LoVo (cell line): ENCODE measurements around the gene RNF220.

Experiments
- DNase-seq: peaks from one replicate; pipeline ENCODE4 v3.0.0-alpha.2; 2016; ENCODE audit warnings: low spot score

Gene RNF220

DNA sequence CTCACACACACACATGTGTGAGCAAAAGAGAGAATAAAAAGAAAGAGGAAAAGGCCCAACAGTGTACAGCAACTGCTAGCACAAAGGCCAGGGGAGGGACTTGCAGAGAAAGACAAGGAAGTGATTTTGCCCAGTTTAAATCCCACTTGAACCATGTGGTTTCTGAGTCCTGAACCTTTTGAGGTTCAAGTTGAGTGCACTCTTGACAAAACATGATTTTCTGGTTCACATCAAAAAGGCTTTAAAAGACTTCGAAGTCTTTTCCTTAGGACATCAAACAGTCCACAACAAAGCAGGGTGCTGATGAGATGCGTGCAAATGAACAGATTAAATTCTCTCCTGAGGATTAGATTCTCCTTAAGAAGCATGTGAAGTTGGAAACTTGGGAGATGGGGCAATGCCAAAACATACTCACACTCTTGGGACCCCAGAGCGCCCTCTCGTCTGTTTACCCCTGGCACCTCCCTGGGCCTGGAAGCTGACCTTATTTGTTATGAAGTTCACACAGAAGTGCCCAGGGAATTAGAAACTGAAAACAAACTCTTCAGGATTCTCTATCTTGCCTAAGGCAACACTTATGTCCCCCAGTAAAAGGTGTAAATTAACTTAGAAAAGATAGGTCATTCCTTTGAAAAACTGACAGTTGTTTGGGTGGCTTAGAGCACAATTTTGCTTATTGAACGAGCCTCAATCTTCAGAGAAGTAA, 31.5 kb downstream of the RNF220 start:
- no peak for DNase-seq

DNA sequence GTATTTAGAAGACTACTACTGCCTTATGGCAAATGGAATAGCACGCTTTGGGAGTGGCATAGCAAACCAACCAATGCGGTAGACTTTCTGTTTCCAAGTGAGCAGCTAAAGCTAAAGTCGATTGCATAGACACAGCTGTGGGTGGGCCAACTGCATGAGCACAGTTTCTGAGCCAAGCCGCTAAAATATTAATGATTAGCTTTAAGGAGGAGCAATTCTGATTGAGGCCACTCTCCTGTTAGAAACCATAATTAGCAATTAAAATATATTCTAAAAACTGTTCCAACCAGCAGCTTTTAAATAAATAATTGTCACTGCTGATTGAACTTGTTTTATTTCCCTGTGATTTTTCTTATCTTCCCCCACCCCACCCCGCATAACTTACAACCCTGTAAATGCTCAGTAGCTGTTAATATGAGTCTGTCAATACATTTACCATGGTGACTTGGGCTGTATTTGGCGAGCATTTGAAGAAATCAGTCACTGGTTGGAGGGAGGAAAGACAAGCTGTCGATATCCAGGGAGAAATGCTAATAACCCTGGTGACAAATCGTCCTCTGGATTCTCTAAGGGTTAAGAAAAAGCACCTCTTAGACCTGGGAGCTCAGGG, 32.2 kb downstream of the RNF220 start:
- DNase-seq, result no peak

DNA sequence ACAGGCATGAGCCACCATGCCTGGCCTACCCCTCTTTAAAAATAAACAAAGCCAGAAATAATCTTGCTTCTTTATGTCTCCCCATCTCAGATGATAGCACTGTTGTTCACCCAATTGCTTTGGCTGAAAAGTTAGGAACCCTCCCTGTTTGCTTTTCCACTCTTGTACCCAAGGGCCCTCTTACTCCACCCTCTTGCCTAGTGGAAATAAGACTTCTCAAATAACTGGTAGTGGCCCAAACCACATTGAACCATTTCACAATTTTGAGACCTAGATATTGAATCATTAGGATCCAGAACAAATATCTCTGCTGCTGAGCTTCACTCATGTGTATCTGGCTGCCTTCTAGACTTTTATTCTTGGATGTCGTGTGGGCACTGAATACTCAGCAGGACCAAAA, 37.7 kb downstream of the RNF220 start:
- DNase-seq, result no peak

DNA sequence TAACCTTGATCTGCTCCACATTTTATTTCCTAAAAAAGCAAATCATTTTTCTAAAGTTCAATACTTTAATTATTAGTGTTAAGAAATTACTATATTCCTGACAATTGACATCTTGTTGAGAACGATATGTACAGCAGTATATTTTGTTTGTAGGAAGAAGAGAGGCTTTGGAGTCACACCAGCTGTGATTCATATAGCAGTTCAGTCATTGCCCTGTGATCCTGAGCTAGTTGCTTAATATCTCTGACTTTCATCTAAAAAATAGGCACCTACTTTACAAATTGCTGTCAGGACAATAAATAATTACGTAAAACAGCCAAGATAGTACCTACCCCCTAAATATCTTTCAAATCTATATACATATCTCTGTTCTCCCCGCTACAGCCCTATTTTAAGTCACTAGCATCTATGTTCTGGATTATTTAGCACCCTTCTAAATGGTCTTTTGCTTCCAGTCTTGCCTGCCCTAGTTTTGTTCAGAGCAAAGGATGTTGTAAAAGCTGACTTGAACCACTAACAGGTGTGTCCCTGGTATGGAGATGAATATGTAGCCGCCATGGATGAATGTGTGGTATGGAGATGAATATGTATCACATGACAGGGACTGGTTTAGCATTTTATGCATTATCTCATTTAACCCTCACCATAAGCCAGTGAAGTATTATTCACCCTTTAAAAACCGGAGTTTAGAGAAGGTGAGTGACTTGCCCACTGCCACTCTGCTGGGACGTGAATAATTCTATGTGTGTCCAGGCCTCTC, 42.2 kb downstream of the RNF220 start:
- no peak for DNase-seq

DNA sequence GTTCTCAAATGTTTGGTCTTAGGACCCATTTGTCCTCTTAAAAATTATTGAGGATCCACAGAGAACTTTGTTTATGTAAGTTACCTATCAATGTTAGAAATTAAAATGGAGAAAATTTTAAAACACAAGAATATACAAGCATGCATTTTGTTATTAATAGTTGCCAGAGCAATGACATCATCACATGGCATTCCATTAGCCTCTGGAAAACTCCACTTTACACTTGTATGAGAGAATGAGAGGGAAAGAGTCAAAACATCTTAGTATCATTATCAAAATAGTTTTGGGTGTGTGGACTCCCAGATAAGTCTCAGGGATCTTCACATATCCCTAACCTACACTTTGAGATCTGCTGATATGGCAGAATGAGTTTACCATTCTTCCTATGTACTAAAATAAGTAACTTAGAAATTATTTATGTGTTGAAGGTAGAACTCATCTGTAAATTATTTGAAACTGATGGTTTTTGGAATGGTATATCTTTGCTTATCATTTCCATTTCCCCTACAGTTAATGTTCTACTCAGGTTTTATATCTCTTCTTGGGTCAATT, 48.8 kb downstream of the RNF220 start:
- no peak for DNase-seq

DNA sequence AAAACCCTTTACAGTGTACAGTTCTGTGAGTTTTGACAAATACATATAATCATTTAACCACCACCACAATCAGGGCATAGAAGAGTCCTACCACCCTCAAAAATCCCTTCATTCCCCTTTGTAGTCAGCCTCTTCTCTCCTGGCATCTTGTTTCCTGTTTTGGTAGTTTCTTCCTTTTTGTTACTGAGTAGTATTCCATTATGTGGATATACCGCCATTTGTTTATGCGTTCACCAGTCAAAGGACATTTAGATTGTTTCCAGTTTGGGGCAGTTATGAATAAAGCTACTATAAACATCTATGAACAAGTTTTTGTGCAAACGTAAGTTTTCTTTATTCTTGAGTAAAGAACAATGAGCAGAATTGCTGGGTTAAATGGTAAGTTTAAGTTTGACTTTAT, 49.6 kb downstream of the RNF220 start:
- no peak for DNase-seq

DNA sequence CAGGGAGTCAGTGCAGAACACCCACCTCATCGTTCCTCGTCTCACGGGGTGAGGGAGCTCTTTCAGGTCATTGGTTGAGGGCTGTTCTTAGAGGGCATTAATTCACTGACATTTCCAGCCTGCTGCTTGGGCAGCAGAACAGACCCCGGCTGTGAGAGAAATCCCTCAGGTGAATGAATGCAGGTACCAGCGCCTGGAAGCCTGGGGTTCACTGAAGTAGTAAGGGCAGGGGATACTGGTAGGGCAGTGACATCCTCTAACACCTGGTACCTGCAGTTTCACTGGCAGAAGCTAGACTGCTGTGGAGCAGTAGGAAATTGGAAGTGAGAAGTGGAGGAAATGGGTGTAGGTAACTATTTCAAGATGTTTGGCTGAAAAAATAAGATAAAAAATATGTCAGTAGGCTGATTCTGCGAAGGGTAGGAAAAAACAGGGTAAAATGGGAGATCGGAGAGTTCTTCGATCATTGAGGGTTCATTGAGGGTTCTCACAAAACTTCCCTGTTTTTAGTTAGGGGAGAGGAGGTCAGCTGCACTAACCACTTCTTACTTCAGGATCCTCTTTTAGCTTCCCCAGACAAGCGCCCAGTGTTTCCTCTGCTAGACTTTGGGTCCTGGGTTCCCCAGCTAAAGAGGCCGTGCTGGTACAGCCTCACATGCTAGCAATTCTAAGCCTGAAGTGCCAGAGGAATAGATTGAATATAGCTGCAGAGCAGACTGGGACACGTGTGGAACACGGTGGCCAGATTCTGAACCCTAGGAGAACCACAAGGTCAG, 55.2 kb downstream of the RNF220 start:
- DNase-seq, result no peak

DNA sequence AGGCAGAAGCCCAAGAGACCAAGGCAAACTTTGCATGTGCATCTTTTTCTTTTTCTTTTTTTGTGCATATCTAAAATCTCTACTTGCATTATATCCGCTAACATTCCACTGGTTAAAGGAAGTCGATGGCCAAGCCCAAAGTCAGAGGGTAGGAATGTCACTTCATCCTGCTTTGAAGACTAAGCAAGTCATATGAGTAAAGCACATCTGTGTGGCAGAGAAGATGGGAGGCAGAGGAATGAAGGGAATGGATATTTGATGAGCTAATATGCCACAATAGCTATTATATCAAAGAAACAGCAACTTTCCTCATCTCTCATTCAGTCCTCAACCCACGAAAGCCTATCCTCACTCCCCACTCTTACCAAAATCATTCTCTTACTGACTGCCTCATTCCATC, 59.3 kb downstream of the RNF220 start:
- no peak for DNase-seq

DNA sequence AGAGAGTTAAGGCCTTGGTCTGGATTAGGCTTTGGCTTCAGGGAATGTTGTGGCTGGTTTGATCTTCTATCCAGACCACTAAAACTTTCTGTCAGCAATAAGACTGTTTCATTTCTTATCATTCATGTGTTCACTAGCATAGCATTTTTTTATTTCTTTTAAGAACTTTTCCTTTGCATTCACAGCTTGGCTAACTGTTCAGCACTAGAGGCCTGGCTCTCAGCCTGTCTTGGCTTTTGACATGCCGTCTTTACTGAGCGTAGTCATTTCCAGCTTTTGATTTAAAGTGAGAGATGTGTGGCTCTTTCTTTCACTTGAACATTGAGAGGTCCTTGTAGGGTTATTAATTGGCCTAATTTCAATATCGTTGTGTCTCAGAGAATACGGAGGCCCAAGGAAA, 62.5 kb downstream of the RNF220 start:
- DNase-seq, result no peak

DNA sequence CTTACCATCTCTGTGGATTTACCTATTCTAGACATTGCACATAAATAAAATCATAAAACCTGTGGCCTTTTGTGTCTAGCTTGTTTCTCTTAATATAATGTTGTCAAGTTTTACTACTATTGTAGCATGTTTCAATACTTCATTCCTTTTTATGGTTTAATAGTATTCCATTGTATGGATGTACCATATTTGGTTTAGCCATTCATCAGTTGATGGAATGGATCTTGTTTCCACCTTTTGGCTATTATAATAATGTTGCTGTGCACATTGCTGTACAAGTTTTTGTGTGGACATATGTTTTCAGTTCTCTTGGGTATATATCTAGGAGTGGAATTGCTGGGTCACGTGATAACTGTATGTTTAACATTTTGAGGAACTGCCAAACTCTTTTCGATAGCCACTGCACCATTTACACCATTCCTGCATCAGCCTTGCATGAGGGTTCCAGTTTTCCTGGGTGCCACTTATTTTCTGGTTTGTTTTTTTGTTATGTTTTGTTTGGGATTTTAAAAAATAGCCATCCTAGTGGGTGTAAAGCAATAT, 66.9 kb downstream of the RNF220 start:
- no peak for DNase-seq

DNA sequence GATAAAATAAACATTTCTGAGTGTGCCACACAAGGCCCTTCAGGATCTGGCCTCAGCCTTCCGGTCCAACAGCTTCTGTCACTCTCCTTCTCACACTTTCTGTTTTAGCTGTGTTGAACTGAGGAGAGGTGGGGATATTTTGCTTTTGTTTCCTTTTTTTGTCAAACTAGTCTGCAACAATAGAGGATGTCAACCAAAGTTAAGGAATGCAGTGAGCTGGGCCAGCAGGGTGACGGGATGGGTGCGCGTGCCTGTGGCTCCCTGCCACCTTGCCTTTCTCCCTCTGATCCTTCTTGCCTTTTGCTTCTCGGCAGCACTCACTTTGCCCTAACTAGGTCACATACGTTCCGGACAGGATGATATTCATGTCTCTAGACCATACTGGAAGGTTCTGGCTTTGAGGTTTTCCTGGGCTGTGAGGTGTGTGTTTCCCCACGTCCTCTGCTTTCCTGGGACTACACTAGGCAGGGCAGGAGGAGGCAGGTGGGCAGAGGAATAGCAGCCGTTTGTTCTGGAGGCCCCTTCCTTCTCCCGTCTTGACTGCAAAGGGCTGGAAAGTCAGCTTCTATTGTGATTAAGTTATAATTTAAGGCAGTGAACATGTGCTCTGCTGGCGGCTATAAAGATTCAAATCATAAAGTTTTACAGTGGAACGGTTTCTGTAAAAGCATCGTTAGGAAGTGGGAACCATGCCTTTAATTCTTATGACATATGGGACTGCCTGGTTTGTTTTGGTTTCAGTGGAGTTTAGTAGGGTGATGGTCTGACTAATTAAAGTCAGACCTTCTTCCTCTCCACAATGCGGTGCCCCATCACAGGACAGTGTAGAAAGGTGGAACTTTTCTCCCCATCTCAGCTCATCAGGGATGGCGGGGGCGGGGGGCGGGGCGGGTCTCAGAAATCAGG, 67.8 kb downstream of the RNF220 start:
- no peak for DNase-seq

DNA sequence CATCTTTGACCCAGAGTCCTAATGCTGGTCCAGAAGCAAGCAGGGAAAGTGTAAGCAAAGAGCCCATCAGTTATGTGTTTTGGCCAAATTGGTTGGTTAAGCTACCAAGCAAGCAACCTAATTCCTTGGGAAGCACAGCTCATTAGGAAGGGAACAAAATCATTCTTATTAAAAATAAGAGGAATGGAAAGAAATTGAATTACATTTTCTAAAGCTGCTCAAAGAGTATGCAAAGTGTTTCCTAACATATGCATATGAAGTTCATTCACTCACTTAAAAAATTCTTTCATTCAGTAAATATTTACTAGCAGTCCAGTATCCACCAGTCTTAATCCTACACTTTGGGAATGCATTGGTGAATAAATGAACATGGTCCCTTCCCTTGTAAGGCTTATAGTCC, 71.8 kb downstream of the RNF220 start:
- DNase-seq, result no peak

DNA sequence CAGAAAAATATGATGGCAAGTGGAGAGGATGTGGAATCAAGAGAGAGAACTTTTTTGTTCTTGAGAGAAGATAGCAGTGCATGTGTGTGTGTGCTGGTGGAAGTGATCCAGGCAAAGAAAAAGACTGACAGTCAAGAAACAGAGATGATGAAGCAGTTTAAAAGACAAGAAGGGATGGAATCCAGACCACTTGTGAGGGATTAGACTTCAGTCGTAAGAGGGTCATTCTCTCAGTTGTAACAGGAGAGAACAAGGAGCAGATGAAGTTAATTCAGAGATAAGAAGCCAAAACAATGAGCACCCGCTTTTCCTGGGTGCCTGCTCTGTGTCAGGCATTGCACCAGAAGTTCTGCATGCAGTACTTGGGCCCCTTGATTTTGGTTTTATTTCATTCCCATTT, 76.6 kb downstream of the RNF220 start:
- DNase-seq, result no peak

DNA sequence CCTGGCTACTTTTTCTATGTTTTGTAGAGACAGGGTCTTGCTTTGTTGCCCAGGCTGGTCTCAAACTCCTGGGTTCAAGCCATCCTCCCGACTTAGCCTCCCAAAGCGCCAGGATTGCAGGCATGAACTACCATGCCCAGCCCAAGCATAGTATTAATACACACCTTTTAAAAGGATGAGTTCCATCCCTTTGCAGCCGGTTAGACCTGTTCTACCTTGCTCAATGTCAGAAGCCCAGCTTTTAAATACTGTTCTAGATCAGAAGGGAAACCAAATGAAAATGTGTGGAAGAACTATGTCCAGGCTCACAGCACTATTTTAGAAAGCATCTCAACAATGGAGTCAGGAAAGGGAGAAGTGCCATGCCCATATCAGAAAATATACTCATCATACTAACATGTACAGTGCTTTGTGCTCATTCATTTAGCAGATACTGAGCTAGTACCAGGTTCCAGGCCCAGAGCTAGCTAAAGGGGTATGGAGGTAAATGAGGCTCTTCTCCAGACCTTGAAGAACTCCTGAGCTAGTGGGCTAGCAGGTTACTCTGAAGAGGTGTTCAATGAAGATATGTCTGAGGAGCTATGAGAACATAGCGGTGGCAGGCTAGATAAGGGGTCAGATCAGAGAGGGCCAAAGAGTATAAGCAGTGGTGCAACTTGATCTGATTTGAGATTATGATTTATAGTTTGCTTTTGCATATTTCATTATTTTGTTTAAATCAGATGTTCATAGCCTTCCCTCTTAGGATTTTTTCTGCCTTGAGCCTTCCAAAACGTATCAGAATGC, 78.2 kb downstream of the RNF220 start:
- no peak for DNase-seq

DNA sequence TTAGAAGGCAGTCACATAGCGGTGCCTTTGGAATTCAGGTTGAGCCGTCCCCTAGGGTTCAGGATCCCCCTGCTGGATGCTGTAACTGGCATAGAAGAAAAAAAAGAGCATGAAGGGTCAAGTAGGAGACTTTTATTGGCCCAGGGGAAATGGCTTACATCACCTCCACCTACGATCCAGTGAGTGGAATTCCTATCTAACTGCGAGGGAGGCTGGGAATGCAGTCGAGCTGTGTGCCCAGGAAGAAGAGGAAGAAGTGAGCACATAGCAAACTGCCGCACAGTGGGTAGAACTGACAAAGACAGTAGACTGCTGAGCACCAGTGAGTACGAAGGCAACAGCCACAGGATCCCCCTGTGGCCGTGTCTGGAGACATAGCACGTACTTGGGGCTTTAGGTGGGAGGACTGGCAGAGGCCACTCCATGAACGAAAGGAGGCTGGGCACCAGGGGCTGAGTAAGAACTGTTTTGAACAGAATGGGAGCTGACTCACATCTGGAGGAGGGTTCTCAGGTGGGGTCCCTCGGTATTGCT, 79.2 kb downstream of the RNF220 start:
- DNase-seq, result no peak

DNA sequence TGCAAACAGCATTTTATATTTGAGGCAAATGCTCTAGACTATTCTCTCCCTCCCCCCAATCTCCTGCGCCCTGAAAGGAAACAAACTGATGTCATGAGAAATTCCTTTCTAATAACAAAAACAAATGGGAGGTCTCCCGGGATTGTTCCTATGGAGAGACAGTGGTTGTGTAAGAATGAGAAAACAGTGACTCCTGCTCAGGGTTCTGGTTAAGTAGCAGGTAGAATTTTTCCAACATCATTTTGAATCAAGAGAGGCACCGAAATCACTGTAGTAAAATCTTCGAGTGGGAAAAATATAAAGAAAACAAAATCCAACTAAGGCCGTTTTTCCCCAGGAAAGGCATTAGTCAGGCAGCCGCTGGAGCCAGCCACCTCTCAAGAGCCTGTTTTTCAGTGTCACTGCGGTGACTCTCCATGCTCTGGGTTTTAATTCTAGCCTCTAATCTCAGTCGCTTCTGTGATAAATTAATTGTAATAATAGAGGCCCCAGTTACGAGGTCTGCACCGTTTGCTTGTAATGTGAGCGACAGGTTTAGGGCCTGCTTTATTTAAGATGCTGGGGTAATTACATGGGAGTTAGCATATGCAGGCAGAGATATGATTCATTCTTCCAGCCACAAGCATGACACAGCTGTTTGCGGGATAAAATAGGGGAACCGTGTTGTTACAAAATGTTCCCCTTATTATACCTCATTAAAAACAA, 80.3 kb downstream of the RNF220 start:
- no peak for DNase-seq

DNA sequence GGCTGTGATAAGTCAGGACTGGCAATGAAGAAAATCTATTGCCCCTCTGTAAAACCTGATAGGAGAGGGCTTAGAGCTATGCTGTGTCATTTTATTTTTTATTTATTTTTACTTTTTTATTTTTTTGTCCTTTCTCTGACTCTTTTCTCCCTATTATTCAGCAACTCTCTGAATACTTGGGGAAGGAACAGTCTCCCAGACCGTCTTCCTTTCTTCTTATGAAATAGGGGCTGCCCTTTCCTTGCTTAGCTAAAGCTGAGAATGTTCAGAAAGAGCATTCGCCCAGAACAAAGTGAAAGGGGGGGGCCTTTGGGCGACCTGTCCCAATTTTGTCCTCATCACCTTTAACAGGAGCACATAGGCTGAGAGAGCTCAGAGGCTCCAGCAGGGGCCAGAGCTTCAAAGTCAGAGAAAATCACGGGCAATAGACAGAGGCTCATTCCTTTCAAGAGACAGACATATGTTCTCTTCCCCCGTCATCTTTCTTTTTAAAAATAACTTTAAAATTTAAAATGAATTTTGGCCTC, 80.9 kb downstream of the RNF220 start:
- no peak for DNase-seq

DNA sequence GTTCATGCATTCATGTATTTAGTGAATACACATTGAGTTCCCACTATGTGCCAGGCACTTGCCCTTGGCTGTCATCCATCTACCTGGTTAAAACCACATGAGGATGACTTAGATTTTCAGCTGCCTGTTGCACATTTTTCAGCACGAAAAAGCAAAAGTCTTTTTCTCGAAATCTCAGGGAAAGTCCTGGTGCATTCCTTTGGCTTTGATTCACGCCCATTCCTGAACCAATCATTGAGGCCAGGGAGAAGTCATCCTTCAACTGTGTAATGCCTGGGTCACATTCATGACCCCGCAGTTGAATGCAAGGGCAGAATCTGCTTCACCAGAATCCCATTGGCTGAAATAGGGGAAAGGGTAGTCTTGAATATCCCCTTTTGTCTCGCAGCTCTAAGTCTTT, 84.4 kb downstream of the RNF220 start:
- DNase-seq, result no peak
